DMS153 treated with DMSO at 0.1 percent for 48 hours (cell line): ENCODE measurements around the gene TRIAP1.
"Not testable (repeated sequence)": the region's sequence is repeated elsewhere in the genome, so short reads cannot be mapped to it uniquely, and the experiment has no call there.

Source experiments
- DNase-seq: peaks from one replicate; lab custom pipeline; 2025; ENCODE audit not compliant: unreplicated experiment; lab: John Stamatoyannopoulos, UW

Gene TRIAP1

DNA sequence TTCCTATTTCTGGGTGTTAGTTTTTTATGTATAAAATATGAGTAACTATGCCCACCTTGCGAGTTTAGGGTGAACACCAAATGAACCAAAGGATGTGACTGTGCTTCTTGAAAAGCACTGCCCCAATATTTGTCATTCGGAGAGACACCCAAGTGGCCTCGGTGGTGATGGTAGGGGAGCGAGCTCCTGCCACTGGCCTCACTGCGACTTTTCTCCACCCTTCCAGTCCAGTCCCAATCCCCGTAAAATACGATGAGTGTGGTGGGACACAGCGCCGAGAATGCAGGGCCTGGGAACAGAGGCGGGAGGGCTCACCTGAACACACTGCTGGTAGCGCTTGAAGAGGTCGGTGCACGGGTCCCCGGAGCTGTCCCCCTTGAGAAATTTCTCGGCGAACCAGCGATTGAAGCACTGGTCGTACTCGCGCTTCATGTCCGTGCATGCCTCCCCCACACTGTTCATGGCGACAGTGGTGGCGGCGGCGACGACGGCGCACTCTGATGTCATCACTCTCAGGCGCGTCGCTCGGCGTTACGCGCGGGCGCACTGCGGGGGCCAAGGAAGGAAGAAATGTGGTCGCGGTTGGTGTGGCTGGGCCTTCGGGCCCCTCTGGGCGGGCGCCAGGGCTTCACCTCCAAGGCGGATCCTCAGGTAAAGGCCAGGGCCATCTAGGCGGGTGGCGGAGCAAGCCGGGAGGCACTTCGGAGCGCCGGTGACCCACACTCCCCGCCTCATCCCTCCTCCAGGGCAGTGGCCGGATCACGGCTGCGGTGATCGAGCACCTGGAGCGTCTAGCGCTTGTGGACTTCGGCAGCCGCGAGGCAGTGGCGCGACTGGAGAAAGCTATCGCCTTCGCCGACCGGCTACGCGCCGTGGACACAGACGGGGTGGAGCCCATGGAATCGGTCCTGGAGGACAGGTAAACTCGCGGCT lies at the start of gene TRIAP1, which contains the start of gene GATC:
TSS of gene TRIAP1 (minus strand) at position 474 of the 933 bp plus-strand sequence. CDS start at position 462, 12 bp downstream.
TSS of gene GATC (plus strand) at position 534 of the 933 bp plus-strand sequence. CDS start at position 571, 37 bp downstream.
- DNase-seq, result peak; percentile 32

DNA sequence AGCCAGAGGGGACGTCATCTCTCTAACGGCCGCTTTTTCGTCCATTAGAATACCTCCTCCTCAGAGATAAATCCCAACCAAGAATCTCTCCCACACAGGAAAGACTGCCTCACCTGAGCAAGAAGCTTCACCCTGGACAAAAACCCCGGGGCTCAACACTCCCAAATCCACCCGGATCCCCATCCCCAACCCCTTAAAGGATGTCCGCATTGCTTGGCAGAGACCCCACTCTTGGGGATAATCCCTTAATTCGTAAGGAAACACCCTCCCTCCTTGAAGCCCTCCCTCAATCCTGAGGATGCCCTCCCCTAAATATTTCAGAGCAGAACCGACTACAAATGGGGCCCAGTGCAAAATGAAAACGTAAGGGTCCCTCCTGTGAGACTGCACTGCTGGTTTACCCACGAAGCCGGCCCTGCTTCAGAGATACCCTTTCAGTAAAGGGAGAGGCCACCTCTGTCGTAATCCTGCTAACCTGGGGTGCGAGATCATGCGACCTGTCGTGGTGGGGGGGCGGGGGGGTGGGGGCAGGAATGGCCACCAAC lies 49.1 kb upstream of the TRIAP1 start:
- no peak for DNase-seq

DNA sequence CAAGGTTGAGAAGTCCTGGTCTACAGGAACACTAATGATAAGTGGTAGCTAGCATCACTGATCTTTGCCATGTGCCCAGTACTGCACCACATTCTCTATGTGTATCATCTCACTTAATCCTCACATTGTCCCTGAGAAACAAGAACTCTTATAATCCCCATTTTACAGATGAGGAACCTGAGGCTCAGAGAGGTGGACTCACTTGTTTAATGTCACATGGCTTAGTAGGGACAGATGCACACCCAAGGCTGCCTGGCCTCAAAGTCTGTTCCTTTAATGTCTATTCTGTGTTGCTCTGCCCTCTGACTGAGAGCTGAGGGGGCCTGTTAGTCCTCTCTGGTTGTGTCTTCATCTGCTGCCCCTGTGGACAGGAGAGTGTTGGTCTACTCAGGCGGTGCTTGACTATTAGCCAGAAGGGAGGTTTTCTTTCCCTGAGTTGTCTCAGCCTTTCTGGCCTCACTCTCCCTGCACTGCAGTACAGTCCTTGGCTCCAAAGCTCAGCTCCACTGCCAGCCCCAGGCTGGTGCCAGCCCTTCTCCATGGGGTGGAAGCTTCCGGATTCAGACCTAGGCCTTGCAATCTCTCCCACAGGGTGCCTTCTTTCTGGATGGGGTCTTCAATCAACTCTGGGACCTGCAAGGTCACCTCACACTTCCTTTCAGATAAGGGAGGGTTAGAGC lies 44.8 kb upstream of the TRIAP1 start:
- no peak for DNase-seq

DNA sequence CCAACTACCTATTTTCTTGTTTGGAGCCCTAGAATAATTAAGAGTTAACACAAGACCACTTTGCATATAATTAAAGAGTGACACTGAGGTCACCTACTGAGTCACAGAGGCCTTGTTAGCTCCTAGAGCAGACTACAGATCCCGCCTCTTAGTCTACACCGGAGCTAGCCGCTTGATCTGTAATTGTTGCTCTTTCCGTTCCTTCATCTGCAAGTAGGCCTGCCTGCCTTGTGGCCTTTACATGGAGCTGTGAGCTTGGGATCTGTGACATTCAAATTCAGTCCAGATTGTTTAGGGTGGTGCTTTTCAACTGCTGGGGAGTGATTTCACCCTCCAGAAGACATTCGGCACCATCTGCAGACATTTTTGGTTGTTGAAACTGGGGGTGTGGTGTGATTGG lies 44.1 kb upstream of the TRIAP1 start:
- no peak for DNase-seq

DNA sequence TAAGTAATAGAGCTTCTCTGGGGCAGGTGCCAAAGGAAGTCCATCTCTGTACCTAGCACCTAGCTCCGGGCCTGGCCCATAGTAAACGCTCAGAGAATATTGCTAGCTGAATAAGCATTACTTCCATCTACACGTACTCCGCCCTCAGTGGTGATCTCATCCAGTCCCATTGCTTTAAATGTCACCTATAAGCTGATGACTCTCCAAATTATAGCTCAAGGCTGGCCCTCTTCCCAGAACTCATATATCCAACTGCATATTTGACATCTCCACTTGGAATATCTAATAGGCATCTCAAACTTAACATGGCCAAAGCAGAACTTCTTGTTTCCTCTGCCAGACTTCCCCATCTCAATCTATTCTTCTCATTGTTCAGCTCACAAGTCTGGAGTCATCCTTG lies 42.8 kb upstream of the TRIAP1 start:
- no peak for DNase-seq

DNA sequence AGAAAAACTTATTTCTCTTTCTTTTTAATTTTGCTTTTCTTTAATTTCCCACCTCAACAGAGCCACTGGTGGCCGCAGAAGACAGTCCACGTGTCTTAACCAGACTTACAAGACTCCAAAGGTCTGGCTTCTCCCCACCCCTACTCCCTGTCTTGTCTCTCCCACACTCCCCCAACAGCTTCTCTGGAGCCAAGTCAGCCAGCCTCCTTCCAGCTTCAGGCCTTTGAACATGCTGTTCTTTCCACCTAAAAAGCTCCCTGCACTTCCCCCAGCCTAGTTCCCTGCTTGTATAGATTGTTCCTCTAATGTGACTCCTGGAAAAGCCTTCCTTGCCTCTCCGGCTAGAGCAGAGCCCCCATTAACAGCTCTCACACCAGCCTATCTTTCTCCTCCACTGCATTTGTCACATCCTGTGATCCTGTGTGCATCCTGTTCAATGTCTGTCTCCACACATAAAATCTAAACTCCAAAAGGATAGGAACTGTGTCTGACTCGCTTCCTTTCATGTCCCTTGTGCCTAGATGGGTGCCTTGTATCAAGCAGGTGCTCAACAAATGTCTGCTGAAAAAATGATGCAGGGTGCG lies 42.0 kb upstream of the TRIAP1 start:
- DNase-seq, result no peak

DNA sequence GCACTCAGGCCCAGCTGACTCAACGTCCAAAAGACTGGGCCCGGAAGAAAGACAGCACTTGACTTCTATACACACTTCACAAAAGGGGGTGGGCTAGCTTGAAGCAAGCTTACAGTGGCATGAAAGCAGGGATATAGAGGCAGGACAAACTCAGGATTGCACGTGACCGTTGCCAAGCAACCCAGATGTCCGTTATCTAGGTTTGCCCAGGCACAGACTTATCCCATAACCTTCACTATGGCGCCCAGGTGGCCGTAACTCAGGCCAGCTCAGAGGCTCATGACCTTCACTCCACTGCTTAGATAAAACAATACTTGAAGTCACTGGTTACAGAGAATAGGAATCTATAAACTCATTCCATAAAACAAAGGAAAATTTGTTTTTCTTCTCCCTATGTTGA lies 41.4 kb upstream of the TRIAP1 start:
- DNase-seq, result not testable (repeated sequence)

DNA sequence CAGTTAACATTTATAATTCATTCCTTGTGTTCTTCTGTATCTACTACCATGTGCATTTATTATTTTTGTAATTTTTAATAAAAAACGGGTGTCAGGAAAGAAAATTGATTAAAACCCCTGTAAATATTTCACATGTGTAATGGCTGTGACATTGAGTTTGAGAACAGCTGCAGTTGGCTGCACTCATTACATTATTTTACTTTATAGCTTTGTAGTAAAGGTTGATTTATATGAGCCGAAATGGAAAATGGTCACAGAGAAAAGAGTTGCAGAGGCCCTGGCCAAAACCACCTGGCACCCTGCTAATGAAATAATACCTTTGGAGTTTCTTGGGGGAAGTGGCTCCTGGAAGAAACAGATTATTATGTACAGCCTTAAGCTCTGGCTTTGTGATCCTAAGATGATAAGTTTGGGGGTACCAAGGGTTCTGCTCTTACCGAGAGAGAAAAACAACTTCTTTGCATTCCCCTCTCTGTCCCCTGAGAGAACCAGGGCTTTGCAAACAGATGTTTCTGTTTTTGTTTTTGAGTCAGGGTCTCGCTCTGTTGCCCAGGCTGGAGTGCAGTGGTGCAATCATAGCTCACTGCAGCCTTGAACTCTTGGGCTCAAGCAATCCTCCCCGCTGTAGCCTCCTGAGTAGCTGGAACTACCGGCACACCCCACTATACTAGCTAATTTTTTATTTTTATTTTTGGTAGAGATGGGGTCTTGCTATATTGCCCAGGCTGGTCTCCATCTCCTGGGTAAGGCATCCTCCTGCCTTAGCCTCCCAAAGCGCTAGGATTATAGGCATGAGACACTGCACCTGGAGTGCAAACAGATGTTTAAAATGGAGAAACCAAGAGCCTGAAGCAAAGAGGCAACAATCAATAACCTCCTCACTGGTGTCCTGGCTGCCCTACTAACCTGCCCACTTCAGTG lies 40.0 kb upstream of the TRIAP1 start:
- no peak for DNase-seq

DNA sequence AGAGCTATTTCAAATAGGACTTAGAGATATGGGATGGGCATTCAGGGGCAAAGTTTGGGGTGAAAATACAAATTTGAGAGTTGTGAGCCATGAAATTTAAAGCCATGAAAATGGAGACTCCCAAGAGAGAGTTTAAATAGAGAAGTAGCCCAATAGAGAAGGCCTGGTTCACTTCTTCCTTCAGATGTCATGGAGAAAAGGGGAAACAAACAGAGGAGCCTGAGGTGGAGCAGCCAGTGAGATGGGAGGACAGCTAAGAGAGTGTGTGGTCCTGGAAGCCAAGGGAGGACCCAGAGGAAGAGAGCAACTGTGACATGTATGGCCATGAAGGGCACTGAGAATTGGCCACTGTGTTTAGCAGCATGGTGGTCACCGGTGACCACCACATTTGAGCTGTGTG lies 37.4 kb upstream of the TRIAP1 start:
- DNase-seq, result no peak

DNA sequence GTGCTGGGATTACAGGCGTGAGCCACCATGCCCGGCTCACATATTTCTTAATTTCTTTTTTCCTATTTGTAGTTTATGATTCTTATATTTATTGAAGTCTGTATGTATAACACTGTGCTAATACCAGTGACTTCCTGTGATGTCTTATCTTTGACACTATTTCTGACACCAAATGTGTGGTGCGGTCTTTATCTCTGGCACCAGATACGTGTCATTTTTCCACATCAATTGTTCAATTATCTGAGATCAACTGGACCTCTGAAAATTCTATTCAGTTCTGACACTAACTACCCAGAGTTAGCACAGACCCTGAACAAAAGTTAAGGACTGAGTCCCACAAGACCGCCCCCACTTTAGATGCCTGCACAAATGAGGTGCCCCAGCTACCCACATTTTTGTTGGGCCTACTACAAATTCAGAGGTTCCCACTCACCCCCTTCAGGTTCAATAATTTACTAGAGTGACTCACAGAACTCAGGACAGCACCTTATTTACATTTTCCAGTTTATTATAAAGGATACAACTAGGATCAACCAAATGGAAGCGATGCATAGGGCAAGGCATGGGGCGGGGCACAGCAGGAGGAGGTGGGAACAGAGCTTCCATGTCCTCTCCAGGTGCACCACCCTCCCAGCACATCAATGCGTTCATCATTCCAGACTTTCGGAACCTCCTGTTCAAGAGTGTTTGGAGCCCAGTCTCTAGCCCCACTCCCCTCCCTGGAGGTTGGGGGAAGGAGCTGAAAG lies 35.0 kb upstream of the TRIAP1 start:
- no peak for DNase-seq

DNA sequence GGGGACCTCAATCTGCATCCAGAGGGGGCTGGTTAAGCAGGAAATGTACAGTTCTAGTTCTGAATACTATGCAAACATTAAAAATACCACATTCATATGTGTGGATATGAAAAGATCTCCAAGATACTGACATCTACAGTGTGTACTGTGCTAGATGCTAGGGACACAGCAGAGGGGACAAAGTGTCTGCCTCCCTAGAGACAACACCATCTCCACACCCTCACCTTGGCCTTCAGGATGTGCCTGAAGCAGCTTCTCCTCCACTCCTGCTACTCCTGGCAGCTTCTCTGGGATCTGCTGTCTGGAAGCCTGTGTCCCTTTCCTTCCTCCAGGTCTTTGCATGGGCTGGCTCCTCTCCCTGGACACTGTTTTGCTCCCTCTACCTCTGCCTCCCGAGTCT lies 34.0 kb upstream of the TRIAP1 start:
- DNase-seq, result no peak

DNA sequence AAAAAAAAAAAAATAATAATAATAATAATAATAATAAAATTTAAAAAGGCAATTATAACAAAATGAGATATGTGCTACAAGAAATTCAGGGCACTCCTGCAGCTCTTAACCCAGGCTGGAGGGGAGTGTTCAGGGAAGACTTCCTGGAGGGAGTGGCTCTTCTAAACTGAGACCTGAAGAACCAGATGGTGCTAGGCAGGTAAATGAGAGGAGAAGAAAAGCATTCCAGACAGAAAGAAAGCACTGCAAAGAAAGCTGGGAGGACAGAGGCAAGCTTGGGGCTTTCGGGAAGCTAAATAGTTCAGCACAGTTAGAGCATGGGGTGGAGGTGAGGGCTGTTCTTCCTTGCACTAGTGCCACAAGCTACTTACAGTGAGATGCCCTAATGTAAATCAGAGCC lies 33.3 kb upstream of the TRIAP1 start:
- no peak for DNase-seq

DNA sequence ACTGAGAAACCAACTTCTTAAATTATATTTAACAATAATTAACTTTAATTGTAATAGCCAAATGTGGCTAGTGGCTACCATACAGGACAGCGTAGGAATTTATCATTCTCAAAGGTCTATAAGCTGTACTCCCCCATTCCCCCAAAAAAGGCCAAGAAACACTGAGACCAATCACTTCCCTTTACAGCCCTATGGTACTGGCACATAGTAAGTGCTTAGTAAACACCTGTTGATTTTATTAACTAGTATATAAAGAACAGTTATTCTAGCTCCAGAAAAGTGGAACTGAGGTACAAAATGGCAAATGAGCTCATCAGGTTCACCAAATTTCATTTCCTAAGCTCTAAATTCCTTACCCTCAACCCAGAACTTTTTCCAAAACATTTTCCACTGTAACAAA lies 29.5 kb upstream of the TRIAP1 start:
- no peak for DNase-seq

DNA sequence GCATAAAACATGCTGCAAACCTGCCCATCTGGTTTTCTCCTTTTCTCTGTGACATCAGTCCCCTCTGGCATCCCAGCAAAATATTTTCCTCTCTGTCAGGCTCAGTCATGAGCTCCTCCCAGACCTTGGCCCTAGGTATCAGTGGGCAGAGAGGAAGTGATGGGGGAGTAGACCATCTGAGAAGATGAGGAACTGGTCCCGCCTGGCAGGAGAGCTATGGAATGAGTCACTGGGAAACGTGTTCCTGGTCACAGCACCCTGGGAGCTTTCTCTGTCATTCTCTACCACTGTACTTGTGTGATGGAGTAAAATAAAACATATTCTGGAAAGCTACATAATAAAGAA lies 28.4 kb upstream of the TRIAP1 start:
- DNase-seq, result no peak

DNA sequence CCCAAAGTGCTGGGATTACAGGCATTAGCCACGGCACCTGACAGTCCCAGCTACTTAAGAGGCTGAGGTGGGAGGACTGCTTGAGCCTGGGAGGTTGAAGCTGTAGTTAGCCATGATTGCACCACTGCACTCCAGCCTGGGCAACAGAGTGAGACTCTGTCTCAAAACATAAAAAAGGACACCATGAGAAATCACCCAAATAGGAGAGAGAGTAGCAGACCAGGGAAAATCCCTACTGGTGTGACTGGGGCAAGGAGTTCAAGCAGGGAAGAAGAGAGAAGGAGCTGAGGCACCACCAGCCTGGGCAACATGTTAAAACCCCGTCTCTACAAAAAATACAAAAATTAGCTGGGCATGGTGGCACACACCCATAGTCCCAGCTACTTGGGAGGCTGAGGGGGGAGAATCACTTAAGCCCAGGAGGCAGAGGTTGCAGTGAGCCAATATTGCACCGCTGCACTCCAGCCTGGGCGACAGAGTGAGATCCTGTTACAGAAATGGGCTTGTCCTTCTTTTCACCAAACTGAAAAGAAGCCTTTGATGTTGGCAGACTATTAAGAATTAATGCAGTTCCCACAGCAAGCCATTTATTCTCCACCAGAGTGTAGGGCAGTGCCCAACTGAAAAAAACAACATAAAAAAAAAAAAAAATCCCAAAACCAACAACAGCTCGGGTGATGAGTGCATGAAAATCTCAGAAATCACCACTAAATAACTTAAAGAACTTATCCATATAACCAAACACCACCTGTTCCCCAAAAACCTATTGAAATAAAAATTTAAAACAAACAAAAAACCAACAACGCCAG lies 27.8 kb upstream of the TRIAP1 start:
- no peak for DNase-seq

DNA sequence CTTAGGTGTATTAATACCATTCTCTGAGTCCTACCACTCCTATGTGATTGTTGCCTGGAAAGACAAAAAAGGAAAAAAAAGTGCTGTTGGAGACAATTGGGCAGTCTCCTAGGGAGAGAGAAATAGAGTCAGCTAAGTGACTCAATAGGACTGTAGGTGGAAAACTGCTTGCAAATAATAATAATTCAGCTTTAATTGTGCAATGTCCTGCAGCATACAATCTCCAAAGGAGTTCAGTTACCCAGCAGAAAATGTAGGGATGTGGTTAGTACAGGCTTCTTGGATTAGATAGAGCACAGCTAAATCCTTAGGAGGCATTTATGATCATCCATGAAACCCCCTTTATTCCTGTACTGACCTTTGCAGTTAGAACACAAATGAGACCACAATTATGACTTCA lies 26.3 kb upstream of the TRIAP1 start:
- no peak for DNase-seq

DNA sequence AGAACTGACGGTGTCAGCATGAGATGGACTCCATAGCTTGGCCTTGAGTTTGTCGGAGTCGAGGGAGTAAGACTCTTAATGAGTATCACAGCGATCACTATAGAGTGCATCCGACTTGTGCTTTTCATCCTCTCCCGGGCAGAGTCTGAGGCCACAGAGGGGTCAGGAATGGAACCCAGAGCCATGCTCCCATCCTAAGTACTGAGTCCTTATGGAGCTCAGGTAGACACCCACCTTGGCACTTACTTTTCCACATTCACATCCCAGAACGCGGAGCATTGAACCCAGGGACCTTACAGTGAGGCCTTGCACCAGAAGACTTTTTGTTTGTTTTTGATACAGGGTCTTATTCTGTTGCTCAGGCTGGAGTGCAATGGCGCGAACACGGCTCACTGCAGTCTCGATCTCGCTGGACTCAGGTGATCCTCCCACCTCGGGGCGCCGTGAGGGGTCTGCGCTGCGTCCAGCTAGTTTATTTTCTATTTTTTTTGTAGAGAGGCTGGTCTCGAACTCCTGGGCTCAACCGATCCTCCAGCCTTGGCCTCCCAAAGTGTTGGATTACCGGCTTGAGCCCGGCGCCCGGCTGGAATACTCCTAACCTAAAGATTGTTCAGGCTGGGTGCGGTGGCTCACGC lies 24.1 kb upstream of the TRIAP1 start:
- DNase-seq, result no peak

DNA sequence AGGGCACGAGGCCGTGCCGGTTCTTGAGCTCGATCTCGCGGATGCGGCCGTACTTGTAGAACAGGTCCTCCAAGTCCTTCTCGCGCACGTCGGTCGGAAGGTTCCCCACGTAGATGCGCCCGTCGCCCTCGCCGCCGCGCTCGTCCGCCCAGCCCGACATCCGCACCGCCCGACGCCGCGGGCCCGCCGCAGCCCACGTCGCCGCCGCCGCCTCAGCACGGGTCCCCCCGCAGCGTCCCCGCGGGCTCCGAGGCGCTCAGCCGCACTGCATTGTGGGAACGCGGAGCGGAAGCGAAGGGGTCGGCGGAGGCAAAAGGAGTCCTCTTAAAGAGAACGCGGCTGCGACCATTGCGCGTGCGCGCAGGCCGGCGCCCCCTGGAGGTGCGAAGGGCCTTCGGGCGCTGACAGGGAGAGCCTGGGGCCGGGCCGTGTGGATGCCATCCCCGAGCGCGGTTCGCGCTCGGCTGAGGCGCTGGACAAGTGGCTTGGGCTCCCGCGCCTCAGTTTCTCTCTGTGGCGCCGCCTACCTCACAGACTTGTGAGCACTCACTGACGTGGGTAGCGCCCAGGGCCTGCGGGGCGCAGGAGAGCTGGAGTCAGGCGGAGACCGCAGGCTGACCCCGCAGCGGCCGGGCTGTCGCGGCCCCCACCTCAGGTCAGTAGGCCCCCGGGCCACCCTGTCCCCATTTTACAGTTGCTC lies 23.4 kb upstream of the TRIAP1 start, which contains the start of gene SRSF9:
TSS of gene SRSF9 (minus strand) at position 299 of the 700 bp plus-strand sequence. CDS start at position 160, 139 bp downstream.
- DNase-seq, result peak; percentile 95
